ENCODE results near the gene GPATCH4.

GRCh38 chr1:156546267-156546666 is 55.0 kb downstream of the GPATCH4 start:
- TF ChIP-seq POLR2A (IDR thresholded peaks at IDR 0.05; ENCODE audit: borderline replicate concordance, extremely low read depth, insufficient read depth, insufficient read length) (no peak), SIN3A (IDR thresholded peaks at IDR 0.05; ENCODE audit: low read depth) (no peak), CTCF (IDR thresholded peaks at IDR 0.05 in 2 of 3, conservative IDR thresholded peaks at IDR 0.05 in 1 of 3; ENCODE audit: borderline replicate concordance in 1 of 3, insufficient read depth in 1 of 3, low read depth in 2 of 3, low read length in 2 of 3) (no peak), EZH2phosphoT487 (IDR thresholded peaks at IDR 0.05; ENCODE audit: borderline replicate concordance) (no peak), JUND (IDR thresholded peaks at IDR 0.05) (no peak), REST (IDR thresholded peaks at IDR 0.05; ENCODE audit: low read depth) (no peak), EZH2 (IDR thresholded peaks at IDR 0.05) (no peak), EGR1 (IDR thresholded peaks at IDR 0.05; ENCODE audit: low read depth) (no peak), POLR2AphosphoS5 (IDR thresholded peaks at IDR 0.05; ENCODE audit: low read depth, low read length) (no peak), SP1 (IDR thresholded peaks at IDR 0.05; ENCODE audit: low read depth) (no peak), ATF3 (IDR thresholded peaks at IDR 0.05) (no peak), TCF7L2 (IDR thresholded peaks at IDR 0.05; ENCODE audit: borderline replicate concordance, extremely low read depth, insufficient read depth, insufficient read length) (no peak), FOSL1 (IDR thresholded peaks at IDR 0.05; ENCODE audit: low read depth) (no peak)

Data from HCT116 (cell line).